GM12891 (cell line): ENCODE measurements around the gene FARP1.

Experiments used
- POLR2A ChIP-seq: IDR thresholded peaks from 2 replicates; pipeline ENCODE4 v1.6.1; 2011; ENCODE audit warnings: low read depth, low read length, control low read depth
- POLR2AphosphoS5 ChIP-seq: IDR thresholded peaks from 2 replicates; pipeline ENCODE4 v1.6.1; 2011; ENCODE audit warnings: low read depth, low read length, control low read depth
- POU2F2 ChIP-seq: IDR thresholded peaks from 2 replicates; pipeline ENCODE4 v1.6.1; 2011; ENCODE audit warnings: low read depth, mild to moderate bottlenecking, control low read depth, low read length, moderate library complexity

GRCh38 chr13:98239162-98240076, 96.5 kb downstream of the FARP1 start:
- TF ChIP-seq POLR2A (no peak), POLR2AphosphoS5 (no peak), POU2F2 (no peak)
